ES-I3 (cell line): ENCODE results near the gene MEFV.

Experiments
- H3K36me3 ChIP-seq: 2 replicates; pipeline ENCODE4 v1.6.1; 2013; ENCODE audit warnings: mild to moderate bottlenecking, low read length, control low read depth, moderate library complexity; ENCODE audit not compliant: insufficient read depth
- H3K4me1 ChIP-seq: 2 replicates; pipeline ENCODE4 v1.6.1; 2013; ENCODE audit warnings: mild to moderate bottlenecking, control low read depth, low read length; ENCODE audit not compliant: insufficient read depth
- H3K9ac ChIP-seq: 2 replicates; pipeline ENCODE4 v1.6.1; 2013; ENCODE audit warnings: low read depth, mild to moderate bottlenecking, low read length, moderate library complexity
- H3K9me3 ChIP-seq: 2 replicates; pipeline ENCODE4 v1.6.1; 2013; ENCODE audit warnings: mild to moderate bottlenecking, low read length, moderate library complexity; ENCODE audit not compliant: control insufficient read depth, insufficient read depth

Gene MEFV

DNA sequence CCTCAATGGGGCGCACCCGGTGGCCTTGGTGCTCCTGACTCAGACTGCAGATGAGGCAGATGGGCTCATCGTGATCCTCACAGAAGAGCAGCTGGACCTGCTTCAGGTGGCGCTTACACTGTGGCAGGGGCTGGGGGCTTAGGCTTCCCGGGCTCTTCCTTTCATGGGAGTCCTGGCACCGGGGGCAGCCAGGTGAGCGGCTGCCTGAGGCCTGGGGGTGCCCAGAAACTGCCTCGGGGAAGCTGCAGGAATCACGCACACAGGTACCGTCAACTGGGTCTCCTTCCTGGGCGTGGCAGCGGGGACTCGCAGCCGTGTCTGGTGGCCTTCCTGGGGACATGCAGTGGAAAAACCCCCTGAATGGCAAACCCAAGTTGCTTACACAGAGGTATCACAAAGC, 7.0 kb downstream of the MEFV start:
- Histone ChIP-seq H3K4me1 (no peaks in the 10 kb centered on the region), H3K9me3 (no peaks in the 10 kb centered on the region), H3K9ac (no peak overlapping the region), H3K36me3 (no peaks in the 10 kb centered on the region)

- Histone ChIP-seq H3K9me3 (no peaks in the 10 kb centered on the region), H3K9ac (no peak overlapping the region), H3K4me1 (no peaks in the 10 kb centered on the region), H3K36me3 (no peaks in the 10 kb centered on the region)
Measured at GRCh38 chr16:3249020-3249419, 7.4 kb downstream of the MEFV start.

DNA sequence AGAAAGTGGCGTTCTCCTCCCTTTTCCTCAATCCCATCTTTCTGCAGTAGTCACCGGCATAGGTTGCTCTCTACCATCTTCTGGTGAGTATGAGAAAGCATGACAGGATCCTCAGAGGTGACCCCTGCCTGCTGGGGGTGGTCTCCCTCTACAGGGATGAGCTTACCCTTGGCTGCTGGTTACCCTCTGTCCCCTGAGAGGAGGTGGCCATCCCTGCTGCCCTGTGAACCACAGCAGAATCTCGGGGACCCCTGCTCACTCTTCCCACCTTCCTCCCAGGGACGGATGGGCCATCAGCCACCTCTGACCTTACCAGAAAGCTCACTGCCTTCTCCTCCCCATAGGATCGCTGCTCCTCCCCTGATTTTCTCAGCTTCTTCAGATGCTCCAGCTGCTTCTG, 7.8 kb downstream of the MEFV start:
- no peak overlapping the region for H3K9ac ChIP-seq
- no peaks in the 10 kb centered on the region for H3K4me1 ChIP-seq
- H3K36me3 ChIP-seq: no peaks in the 10 kb centered on the region
- no peaks in the 10 kb centered on the region for H3K9me3 ChIP-seq

GRCh38 chr16:3246876-3247275, 9.6 kb downstream of the MEFV start:
- H3K36me3 ChIP-seq: no peaks in the 10 kb centered on the region
- H3K4me1 ChIP-seq: no peaks in the 10 kb centered on the region
- no peak overlapping the region for H3K9ac ChIP-seq
- no peaks in the 10 kb centered on the region for H3K9me3 ChIP-seq

DNA sequence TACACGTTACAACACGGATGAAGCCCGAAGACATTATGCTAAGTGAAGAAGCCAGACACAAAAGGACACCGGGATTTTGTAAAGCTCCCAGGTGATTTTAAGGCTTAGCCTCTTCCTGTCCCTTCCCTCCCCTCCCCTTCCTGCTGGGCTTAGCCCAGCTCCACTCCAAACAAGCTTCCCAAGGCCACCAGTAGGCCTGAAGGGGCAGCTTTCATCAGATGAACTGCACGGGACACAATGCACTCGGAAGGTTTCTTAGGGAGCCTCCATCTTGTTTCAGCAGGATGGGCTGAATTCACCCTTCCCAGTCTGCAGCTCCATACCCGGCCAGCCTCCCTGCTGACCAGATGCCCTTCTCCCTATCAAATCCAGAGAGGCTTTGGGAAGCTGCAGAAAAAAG, 10.4 kb downstream of the MEFV start:
- no peaks in the 10 kb centered on the region for H3K4me1 ChIP-seq
- no peaks in the 10 kb centered on the region for H3K36me3 ChIP-seq
- no peaks in the 10 kb centered on the region for H3K9me3 ChIP-seq
- no peak overlapping the region for H3K9ac ChIP-seq

- H3K4me1 ChIP-seq: no peaks in the 10 kb centered on the region
- H3K9ac ChIP-seq: no peak overlapping the region
- H3K36me3 ChIP-seq: no peaks in the 10 kb centered on the region
Measured at GRCh38 chr16:3243882-3244281, 12.6 kb downstream of the MEFV start.

DNA sequence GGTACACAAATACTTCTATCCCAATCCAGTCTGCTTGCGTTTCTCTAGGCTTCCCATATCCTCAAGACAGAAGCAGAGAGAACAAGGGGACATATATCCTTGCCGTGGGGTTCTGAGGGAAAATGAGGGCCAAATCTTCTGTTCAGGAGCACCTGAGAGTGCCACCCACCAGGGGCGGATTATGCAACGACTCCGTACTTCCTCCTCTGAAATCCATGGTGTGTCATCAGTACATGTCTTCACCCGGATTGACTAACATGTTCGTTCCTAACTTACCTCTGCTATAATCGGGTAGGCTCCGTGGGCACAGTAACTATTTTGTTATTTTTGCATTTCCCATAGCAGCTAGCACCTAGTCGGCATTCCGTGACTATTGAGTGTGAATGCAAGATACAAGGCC, 13.7 kb downstream of the MEFV start:
- Histone ChIP-seq H3K9ac (no peak overlapping the region), H3K4me1 (no peaks in the 10 kb centered on the region), H3K9me3 (no peaks in the 10 kb centered on the region), H3K36me3 (no peaks in the 10 kb centered on the region)

More at GRCh38 chr16:3243882-3244281, 12.6 kb downstream of the MEFV start:
- no peaks in the 10 kb centered on the region for H3K9me3 ChIP-seq

DNA sequence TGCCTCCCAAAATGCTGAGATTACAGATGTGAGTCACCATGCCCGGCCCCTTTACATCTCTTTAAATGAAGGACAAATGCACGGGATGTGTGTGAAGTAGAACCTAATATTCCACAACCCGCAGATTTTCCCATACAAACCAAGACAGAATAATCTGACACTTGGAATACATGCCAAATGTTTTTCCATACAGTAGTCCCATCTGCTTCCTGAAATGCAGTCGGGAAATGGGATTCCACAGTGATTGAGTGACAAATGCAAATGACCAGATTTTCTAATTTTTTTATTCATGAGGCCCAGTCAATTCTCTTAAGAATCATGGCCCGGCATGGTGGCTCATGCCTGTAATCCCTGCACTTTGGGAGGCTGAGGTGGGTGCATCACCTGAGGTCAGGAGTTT, 14.7 kb downstream of the MEFV start:
- Histone ChIP-seq H3K9me3 (peaks cover under 1% of the 10 kb centered on the region; the same call in 1 of the 2 replicates), H3K36me3 (no peaks in the 10 kb centered on the region), H3K9ac (no peak overlapping the region), H3K4me1 (no peaks in the 10 kb centered on the region)

- Histone ChIP-seq H3K4me1 (no peaks in the 10 kb centered on the region), H3K36me3 (peaks cover 16% of the 10 kb centered on the region), H3K9ac (no peak overlapping the region), H3K9me3 (peaks cover 3% of the 10 kb centered on the region; the same call in 1 of the 2 replicates)
Measured at GRCh38 chr16:3235856-3236669, 20.4 kb downstream of the MEFV start.

- H3K36me3 ChIP-seq: peaks cover 24% of the 10 kb centered on the region
- H3K9ac ChIP-seq: peak within 1 kb of the TSS; percentile 98
- peaks cover 8% of the 10 kb centered on the region for H3K9me3 ChIP-seq
- no peaks in the 10 kb centered on the region for H3K4me1 ChIP-seq
Measured at GRCh38 chr16:3234857-3235561, 21.4 kb downstream of the MEFV start, which contains the start of gene ZNF200. TSS of gene ZNF200 (minus strand) at chr16:3235158. CDS start at chr16:3233755, 1,403 bp downstream.

DNA sequence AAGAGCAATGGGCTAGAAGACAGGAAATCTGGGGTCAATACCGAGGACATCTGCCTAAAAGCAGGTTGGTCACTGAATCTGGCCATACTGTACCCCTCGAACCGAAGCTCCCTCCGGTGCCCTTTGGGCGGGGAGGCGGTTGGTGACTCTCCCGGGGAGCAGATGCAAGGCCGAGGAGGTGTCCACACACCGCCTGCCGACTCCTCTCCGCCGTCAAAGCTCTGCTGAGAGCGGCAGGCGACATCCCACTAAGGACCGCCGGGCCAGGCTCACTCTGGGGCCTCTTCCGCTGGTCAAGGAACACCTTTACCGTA, 21.9 kb downstream of the MEFV start:
- H3K36me3 ChIP-seq: peaks cover 27% of the 10 kb centered on the region
- H3K9me3 ChIP-seq: peaks cover 11% of the 10 kb centered on the region
- H3K9ac ChIP-seq: peak overlapping the region; percentile 98

GRCh38 chr16:3223913-3224515, 32.4 kb downstream of the MEFV start:
- Histone ChIP-seq H3K9ac (no peak overlapping the region), H3K9me3 (peaks cover 36% of the 10 kb centered on the region), H3K36me3 (peaks cover 30% of the 10 kb centered on the region), H3K4me1 (no peaks in the 10 kb centered on the region)

More for the DNA sequence above, 21.9 kb downstream of the MEFV start:
- H3K4me1 ChIP-seq: no peaks in the 10 kb centered on the region

- Histone ChIP-seq H3K36me3 (peaks cover 30% of the 10 kb centered on the region), H3K9ac (no peak overlapping the region), H3K9me3 (peaks cover 30% of the 10 kb centered on the region), H3K4me1 (no peaks in the 10 kb centered on the region)
Measured at GRCh38 chr16:3220839-3221238, 35.6 kb downstream of the MEFV start.

DNA sequence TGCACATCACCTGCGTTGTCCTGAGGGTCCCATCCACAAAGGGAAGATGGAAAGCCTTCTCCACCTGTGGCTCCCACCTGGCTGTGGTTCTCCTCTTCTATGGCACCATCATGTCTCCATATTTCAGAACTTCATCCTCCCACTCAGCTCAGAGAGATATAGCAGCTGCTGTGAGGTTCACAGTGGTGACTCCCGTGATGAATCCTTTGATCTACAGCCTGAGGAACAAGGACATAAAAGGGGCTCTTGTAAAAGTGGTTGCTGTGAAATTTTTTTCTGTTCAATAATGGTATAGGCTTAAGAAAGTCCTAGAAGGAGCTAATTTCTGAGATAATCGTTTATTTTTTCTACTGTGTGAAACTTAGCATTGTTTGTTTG, 40.2 kb downstream of the MEFV start:
- H3K9ac ChIP-seq: no peak overlapping the region
- H3K9me3 ChIP-seq: no peaks in the 10 kb centered on the region; the same call in 1 of the 2 replicates
- no peaks in the 10 kb centered on the region for H3K36me3 ChIP-seq
- H3K4me1 ChIP-seq: no peaks in the 10 kb centered on the region
